Measurements from ENCODE around the gene ATG7.

GRCh38 chr3:11554236-11554610, 282.0 kb downstream of the ATG7 start:
- TF ChIP-seq ARNTL (CRISPR knock-in tag; IDR thresholded peaks at IDR 0.05; ENCODE audit: borderline replicate concordance, low read depth) (no peak), ZFP30 (CRISPR knock-in tag; IDR thresholded peaks at IDR 0.05) (no peak), ZNF70 (CRISPR knock-in tag; IDR thresholded peaks at IDR 0.05) (no peak)
